HEK293 (cell line): ENCODE results near the gene FBXW5.

Experiments
- EGR2 ChIP-seq: fragments of 450-650 bp; formaldehyde crosslinking; IDR thresholded peaks from 2 replicates; pipeline ENCODE4 v1.5.1; 2016; ENCODE audit warnings: low read depth, missing biosample characterization, missing genetic modification characterization
- GFI1B ChIP-seq: fragments of 450-650 bp; formaldehyde crosslinking; IDR thresholded peaks from 2 replicates; pipeline ENCODE4 v1.5.1; 2016; ENCODE audit warnings: missing biosample characterization, missing genetic modification characterization
- GLI4 ChIP-seq: fragments of 450-650 bp; formaldehyde crosslinking; IDR thresholded peaks from 2 replicates; pipeline ENCODE4 v1.5.1; 2016; ENCODE audit warnings: missing biosample characterization, missing genetic modification characterization
- HOXD13 ChIP-seq: sonication (generic); formaldehyde crosslinking; IDR thresholded peaks from 2 replicates; pipeline ENCODE4 v1.8.0; 2022; ENCODE audit warnings: missing genetic modification reagents, borderline replicate concordance
- KLF7 ChIP-seq: fragments of 450-650 bp; formaldehyde crosslinking; IDR thresholded peaks from 2 replicates; pipeline ENCODE4 v1.5.1; 2016; ENCODE audit warnings: missing biosample characterization, missing genetic modification characterization, borderline replicate concordance
- KLF8 ChIP-seq: fragments of 450-650 bp; formaldehyde crosslinking; IDR thresholded peaks from 2 replicates; pipeline ENCODE4 v1.5.1; 2016; ENCODE audit warnings: missing biosample characterization, missing genetic modification characterization
- MYNN ChIP-seq: fragments of 450-650 bp; formaldehyde crosslinking; IDR thresholded peaks from 2 replicates; pipeline ENCODE4 v1.5.1; 2016; ENCODE audit warnings: missing biosample characterization, missing genetic modification characterization, borderline replicate concordance
- SCRT1 ChIP-seq: fragments of 450-650 bp; formaldehyde crosslinking; IDR thresholded peaks from 2 replicates; pipeline ENCODE4 v1.5.1; 2016; ENCODE audit warnings: missing biosample characterization, missing genetic modification characterization, borderline replicate concordance
- SP3 ChIP-seq: fragments of 450-650 bp; formaldehyde crosslinking; IDR thresholded peaks from 2 replicates; pipeline ENCODE4 v1.5.1; 2016; ENCODE audit warnings: missing biosample characterization, missing genetic modification characterization
- TRIM28 ChIP-seq: IDR thresholded peaks from 2 replicates; pipeline ENCODE4 v1.6.1; 2011; ENCODE audit warnings: low read length, control low read depth, borderline replicate concordance
- ZBTB17 ChIP-seq: fragments of 450-650 bp; formaldehyde crosslinking; IDR thresholded peaks from 2 replicates; pipeline ENCODE4 v1.5.1; 2016; ENCODE audit warnings: missing biosample characterization, missing genetic modification characterization
- ZBTB20 ChIP-seq: fragments of 450-650 bp; formaldehyde crosslinking; IDR thresholded peaks from 2 replicates; pipeline ENCODE4 v1.5.1; 2016; ENCODE audit warnings: missing biosample characterization, missing genetic modification characterization
- ZBTB21 ChIP-seq: fragments of 450-650 bp; formaldehyde crosslinking; IDR thresholded peaks from 2 replicates; pipeline ENCODE4 v1.5.1; 2017; ENCODE audit warnings: missing biosample characterization, missing genetic modification characterization
- ZFP3 ChIP-seq: fragments of 450-650 bp; formaldehyde crosslinking; IDR thresholded peaks from 2 replicates; pipeline ENCODE4 v1.5.1; 2016; ENCODE audit warnings: low read depth, missing biosample characterization, missing genetic modification characterization
- ZNF169 ChIP-seq: fragments of 450-650 bp; formaldehyde crosslinking; IDR thresholded peaks from 2 replicates; pipeline ENCODE4 v1.5.1; 2016; ENCODE audit warnings: missing biosample characterization, missing genetic modification characterization
- ZNF184 ChIP-seq: fragments of 450-650 bp; IDR thresholded peaks from 2 replicates; pipeline ENCODE4 v1.5.1; 2018; ENCODE audit warnings: missing biosample characterization, mild to moderate bottlenecking, missing genetic modification characterization
- ZNF324 ChIP-seq: fragments of 450-650 bp; formaldehyde crosslinking; IDR thresholded peaks from 2 replicates; pipeline ENCODE4 v1.5.1; 2016; ENCODE audit warnings: missing biosample characterization, missing genetic modification characterization
- ZNF335 ChIP-seq: fragments of 450-650 bp; formaldehyde crosslinking; conservative IDR thresholded peaks from 2 replicates; pipeline ENCODE4 v1.5.1; 2016; ENCODE audit warnings: missing biosample characterization, missing genetic modification characterization
- ZNF354C ChIP-seq: fragments of 450-650 bp; formaldehyde crosslinking; IDR thresholded peaks from 2 replicates; pipeline ENCODE4 v1.5.1; 2016; ENCODE audit warnings: missing biosample characterization, missing genetic modification characterization, low read depth, borderline replicate concordance
- ZNF423 ChIP-seq: fragments of 450-650 bp; formaldehyde crosslinking; IDR thresholded peaks from 2 replicates; pipeline ENCODE4 v1.5.1; 2016; ENCODE audit warnings: missing biosample characterization, missing genetic modification characterization
- ZNF529 ChIP-seq: fragments of 450-650 bp; formaldehyde crosslinking; IDR thresholded peaks from 2 replicates; pipeline ENCODE4 v1.5.1; 2017; ENCODE audit warnings: missing genetic modification characterization, missing biosample characterization; ENCODE audit not compliant: insufficient replicate concordance
- ZNF560 ChIP-seq: fragments of 450-650 bp; formaldehyde crosslinking; IDR thresholded peaks from 2 replicates; pipeline ENCODE4 v1.5.1; 2017; ENCODE audit warnings: missing biosample characterization, missing genetic modification characterization, borderline replicate concordance
- ZNF610 ChIP-seq: fragments of 450-650 bp; formaldehyde crosslinking; IDR thresholded peaks from 2 replicates; pipeline ENCODE4 v1.5.1; 2016; ENCODE audit warnings: missing biosample characterization, missing genetic modification characterization, borderline replicate concordance
- ZNF707 ChIP-seq: fragments of 450-650 bp; formaldehyde crosslinking; IDR thresholded peaks from 2 replicates; pipeline ENCODE4 v1.5.1; 2016; ENCODE audit warnings: missing biosample characterization, missing genetic modification characterization
- ZSCAN16 ChIP-seq: fragments of 450-650 bp; formaldehyde crosslinking; IDR thresholded peaks from 2 replicates; pipeline ENCODE4 v1.5.1; 2016; ENCODE audit warnings: missing biosample characterization, missing genetic modification characterization
- TF ChIP-seq, protein P1 (sequence below): fragments of 450-650 bp; formaldehyde crosslinking; IDR thresholded peaks from 2 replicates; pipeline ENCODE4 v1.5.0; 2017; ENCODE audit warnings: missing biosample characterization, missing genetic modification characterization, borderline replicate concordance
- TF ChIP-seq, protein P2 (sequence below): fragments of 450-650 bp; formaldehyde crosslinking; IDR thresholded peaks from 2 replicates; pipeline ENCODE4 v1.5.1; 2016; ENCODE audit warnings: missing biosample characterization, missing genetic modification characterization
- TF ChIP-seq, protein P3 (sequence below): fragments of 450-650 bp; formaldehyde crosslinking; IDR thresholded peaks from 2 replicates; pipeline ENCODE4 v1.5.1; 2016; ENCODE audit warnings: missing biosample characterization, missing genetic modification characterization, low read depth
- TF ChIP-seq, protein P4 (sequence below): fragments of 450-650 bp; formaldehyde crosslinking; IDR thresholded peaks from 2 replicates; pipeline ENCODE4 v1.5.1; 2016; ENCODE audit warnings: missing biosample characterization, missing genetic modification characterization
- TF ChIP-seq, protein P5 (sequence below): IDR thresholded peaks from 2 replicates; pipeline ENCODE4 v1.6.1; 2011; ENCODE audit warnings: mild to moderate bottlenecking, low read depth, low read length, borderline replicate concordance

FBXW5 gene

DNA sequence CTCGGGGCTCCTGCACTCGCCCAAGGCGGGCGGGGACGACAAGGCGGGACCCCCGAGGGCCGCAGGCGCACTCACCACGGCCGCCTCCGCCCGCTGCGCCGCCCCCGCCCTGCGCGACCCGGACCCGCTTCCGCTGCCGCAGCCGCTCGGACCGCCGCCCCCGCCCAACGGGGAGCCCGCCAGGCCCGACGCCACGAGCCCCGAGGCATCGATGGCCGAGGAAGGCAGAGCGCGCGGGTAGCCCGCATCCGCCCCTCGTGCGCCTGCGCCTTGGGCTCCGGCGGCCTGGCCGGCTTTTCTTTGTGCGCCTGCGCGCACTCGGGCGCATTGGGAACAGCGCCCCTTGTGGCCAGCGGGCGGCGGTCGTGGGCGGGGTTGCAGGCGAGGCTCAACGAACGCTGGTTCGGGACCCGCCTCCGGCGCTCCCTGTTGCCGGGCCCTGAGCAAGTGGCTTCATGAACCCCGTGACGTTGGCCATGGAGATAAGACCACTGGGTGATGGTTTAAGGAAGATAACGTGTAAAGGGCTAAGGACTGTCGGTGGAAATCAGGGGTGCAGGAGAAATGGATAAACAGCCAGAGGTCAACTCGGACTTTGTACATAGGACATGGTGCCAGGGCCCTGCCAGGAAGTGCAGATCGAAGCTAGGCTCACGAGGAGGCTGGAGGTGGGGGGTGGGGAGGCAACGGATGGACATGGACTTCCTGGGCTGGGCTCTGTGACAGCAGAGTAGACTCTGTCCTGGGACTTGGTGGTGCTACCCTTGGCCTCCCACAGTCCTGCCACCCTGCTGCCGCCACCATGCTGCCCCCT, at the start of gene FBXW5, which contains the start of gene C8G (continued):
- TF ChIP-seq TRIM28 (no peak), GFI1B (tag by site-specific recombination) (no peak), GLI4 (tag by site-specific recombination) (no peak), ZNF560 (no peak), ZNF184 (tag by site-specific recombination) (no peak), ZNF169 (no peak), ZNF529 (no peak), KLF7 (tag by site-specific recombination) (peak; percentile 84; the same call in 1 of the 2 replicates), ZBTB20 (tag by site-specific recombination) (peak; percentile 47; the same call in 1 of the 2 replicates), ZNF354C (tag by site-specific recombination) (no peak), HOXD13 (no peak), ZBTB21 (tag by site-specific recombination) (0 out of 2 replicates have a peak, but pooled peaks have one; percentile 17), ZNF610 (tag by site-specific recombination) (no peak), ZNF324 (tag by site-specific recombination) (no peak), SP3 (tag by site-specific recombination) (peak; percentile 66), EGR2 (tag by site-specific recombination) (peak; percentile 82), KLF8 (peak; percentile 90), ZNF707 (tag by site-specific recombination) (no peak), ZNF335 (tag by site-specific recombination) (no peak), ZFP3 (tag by site-specific recombination) (no peak), ZSCAN16 (tag by site-specific recombination) (no peak), ZBTB17 (tag by site-specific recombination) (peak; percentile 83), SCRT1 (tag by site-specific recombination) (no peak), ZNF423 (tag by site-specific recombination) (no peak), MYNN (tag by site-specific recombination) (no peak)
- TF ChIP-seq, protein P1, sequence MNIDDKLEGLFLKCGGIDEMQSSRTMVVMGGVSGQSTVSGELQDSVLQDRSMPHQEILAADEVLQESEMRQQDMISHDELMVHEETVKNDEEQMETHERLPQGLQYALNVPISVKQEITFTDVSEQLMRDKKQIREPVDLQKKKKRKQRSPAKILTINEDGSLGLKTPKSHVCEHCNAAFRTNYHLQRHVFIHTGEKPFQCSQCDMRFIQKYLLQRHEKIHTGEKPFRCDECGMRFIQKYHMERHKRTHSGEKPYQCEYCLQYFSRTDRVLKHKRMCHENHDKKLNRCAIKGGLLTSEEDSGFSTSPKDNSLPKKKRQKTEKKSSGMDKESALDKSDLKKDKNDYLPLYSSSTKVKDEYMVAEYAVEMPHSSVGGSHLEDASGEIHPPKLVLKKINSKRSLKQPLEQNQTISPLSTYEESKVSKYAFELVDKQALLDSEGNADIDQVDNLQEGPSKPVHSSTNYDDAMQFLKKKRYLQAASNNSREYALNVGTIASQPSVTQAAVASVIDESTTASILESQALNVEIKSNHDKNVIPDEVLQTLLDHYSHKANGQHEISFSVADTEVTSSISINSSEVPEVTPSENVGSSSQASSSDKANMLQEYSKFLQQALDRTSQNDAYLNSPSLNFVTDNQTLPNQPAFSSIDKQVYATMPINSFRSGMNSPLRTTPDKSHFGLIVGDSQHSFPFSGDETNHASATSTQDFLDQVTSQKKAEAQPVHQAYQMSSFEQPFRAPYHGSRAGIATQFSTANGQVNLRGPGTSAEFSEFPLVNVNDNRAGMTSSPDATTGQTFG (tag by site-specific recombination): no peak; the same call in 1 of the 2 replicates
- TF ChIP-seq, protein P2, sequence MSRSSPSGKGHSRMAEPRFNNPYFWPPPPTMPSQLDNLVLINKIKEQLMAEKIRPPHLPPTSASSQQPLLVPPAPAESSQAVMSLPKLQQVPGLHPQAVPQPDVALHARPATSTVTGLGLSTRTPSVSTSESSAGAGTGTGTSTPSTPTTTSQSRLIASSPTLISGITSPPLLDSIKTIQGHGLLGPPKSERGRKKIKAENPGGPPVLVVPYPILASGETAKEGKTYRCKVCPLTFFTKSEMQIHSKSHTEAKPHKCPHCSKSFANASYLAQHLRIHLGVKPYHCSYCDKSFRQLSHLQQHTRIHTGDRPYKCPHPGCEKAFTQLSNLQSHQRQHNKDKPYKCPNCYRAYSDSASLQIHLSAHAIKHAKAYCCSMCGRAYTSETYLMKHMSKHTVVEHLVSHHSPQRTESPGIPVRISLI (tag by site-specific recombination): no peak
- TF ChIP-seq, protein P3, sequence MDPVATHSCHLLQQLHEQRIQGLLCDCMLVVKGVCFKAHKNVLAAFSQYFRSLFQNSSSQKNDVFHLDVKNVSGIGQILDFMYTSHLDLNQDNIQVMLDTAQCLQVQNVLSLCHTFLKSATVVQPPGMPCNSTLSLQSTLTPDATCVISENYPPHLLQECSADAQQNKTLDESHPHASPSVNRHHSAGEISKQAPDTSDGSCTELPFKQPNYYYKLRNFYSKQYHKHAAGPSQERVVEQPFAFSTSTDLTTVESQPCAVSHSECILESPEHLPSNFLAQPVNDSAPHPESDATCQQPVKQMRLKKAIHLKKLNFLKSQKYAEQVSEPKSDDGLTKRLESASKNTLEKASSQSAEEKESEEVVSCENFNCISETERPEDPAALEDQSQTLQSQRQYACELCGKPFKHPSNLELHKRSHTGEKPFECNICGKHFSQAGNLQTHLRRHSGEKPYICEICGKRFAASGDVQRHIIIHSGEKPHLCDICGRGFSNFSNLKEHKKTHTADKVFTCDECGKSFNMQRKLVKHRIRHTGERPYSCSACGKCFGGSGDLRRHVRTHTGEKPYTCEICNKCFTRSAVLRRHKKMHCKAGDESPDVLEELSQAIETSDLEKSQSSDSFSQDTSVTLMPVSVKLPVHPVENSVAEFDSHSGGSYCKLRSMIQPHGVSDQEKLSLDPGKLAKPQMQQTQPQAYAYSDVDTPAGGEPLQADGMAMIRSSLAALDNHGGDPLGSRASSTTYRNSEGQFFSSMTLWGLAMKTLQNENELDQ (tag by site-specific recombination): no peak
- TF ChIP-seq, protein P4, sequence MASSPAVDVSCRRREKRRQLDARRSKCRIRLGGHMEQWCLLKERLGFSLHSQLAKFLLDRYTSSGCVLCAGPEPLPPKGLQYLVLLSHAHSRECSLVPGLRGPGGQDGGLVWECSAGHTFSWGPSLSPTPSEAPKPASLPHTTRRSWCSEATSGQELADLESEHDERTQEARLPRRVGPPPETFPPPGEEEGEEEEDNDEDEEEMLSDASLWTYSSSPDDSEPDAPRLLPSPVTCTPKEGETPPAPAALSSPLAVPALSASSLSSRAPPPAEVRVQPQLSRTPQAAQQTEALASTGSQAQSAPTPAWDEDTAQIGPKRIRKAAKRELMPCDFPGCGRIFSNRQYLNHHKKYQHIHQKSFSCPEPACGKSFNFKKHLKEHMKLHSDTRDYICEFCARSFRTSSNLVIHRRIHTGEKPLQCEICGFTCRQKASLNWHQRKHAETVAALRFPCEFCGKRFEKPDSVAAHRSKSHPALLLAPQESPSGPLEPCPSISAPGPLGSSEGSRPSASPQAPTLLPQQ (tag by site-specific recombination): peak; percentile 48; the same call in 1 of the 2 replicates
- TF ChIP-seq, protein P5, sequence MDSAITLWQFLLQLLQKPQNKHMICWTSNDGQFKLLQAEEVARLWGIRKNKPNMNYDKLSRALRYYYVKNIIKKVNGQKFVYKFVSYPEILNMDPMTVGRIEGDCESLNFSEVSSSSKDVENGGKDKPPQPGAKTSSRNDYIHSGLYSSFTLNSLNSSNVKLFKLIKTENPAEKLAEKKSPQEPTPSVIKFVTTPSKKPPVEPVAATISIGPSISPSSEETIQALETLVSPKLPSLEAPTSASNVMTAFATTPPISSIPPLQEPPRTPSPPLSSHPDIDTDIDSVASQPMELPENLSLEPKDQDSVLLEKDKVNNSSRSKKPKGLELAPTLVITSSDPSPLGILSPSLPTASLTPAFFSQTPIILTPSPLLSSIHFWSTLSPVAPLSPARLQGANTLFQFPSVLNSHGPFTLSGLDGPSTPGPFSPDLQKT: no peak; the same call in 1 of the 2 replicates
